DMS 273 (cell line): ENCODE data around the gene JUND.

Experiments used
- DNase-seq: peaks from one replicate; lab custom pipeline; 2025; ENCODE audit not compliant: unreplicated experiment; lab: John Stamatoyannopoulos, UW

Gene JUND

GRCh38 chr19:18308948-18309325 is 27.5 kb upstream of the JUND start:
- DNase-seq, result no peak

GRCh38 chr19:18308051-18308947 is 26.9 kb upstream of the JUND start:
- DNase-seq, result no peak

- no peak for DNase-seq
These were observed 25.9 kb upstream of the JUND start for GRCh38 chr19:18307271-18307681.

GRCh38 chr19:18306888-18307260 is 25.5 kb upstream of the JUND start:
- DNase-seq, result no peak

- no peak for DNase-seq
These were observed 24.9 kb upstream of the JUND start for GRCh38 chr19:18306209-18306887.

- peak; percentile 53 for DNase-seq
These were observed 23.3 kb upstream of the JUND start for GRCh38 chr19:18304458-18305310.

- DNase-seq, result no peak
These were observed 22.7 kb upstream of the JUND start for GRCh38 chr19:18304208-18304457.

- DNase-seq, result no peak
These were observed 20.3 kb upstream of the JUND start for GRCh38 chr19:18301718-18302111.

- DNase-seq, result no peak
These were observed 19.7 kb upstream of the JUND start for GRCh38 chr19:18300930-18301717.

- DNase-seq, result no peak
These were observed 18.2 kb upstream of the JUND start for GRCh38 chr19:18299654-18300053.

- DNase-seq, result no peak
These were observed 17.2 kb upstream of the JUND start for GRCh38 chr19:18298601-18299000.

- no peak for DNase-seq
These were observed 15.9 kb upstream of the JUND start for GRCh38 chr19:18297308-18297707.

- DNase-seq, result no peak
These were observed 13.6 kb upstream of the JUND start for GRCh38 chr19:18295034-18295451.

- DNase-seq, result peak; percentile 71
These were observed 13.0 kb upstream of the JUND start for GRCh38 chr19:18294467-18294864.

- no peak for DNase-seq
These were observed 12.4 kb upstream of the JUND start for GRCh38 chr19:18293642-18294466.

- peak; percentile 60 for DNase-seq
These were observed 11.6 kb upstream of the JUND start for GRCh38 chr19:18292810-18293641.

- peak; percentile 68 for DNase-seq
These were observed 11.0 kb upstream of the JUND start for GRCh38 chr19:18292462-18292809.

- DNase-seq, result peak; percentile 78
These were observed 10.4 kb upstream of the JUND start for GRCh38 chr19:18291590-18292461.
